HL-60 (cell line): ENCODE measurements around the gene SIRPB1.

ENCODE experiments used
- DNase-seq, 2 experiments: peaks; one replicate each; pipeline ENCODE4 v3.0.0-alpha.2; 2010 to 2020; ENCODE audit warnings: low read depth in 1 of 2, low spot score in 1 of 2
- H3K27ac ChIP-seq: fragments of 250-450 bp; sonication (Bioruptor Pico); replicated peaks from 2 replicates; pipeline ENCODE4 v1.5.1; 2020; ENCODE audit warnings: mild to moderate bottlenecking, moderate library complexity
- H3K27me3 ChIP-seq: fragments of 250-450 bp; sonication (Bioruptor Pico); 2 replicates; pipeline ENCODE4 v1.5.1; 2021; ENCODE audit warnings: mild to moderate bottlenecking, moderate library complexity; ENCODE audit not compliant: insufficient read depth, poor library complexity, severe bottlenecking
- H3K4me3 ChIP-seq: replicated peaks from 2 replicates; pipeline ENCODE4 v1.5.1; 2011; ENCODE audit warnings: mild to moderate bottlenecking, control low read depth, low read length; ENCODE audit not compliant: insufficient read depth
- GABPA ChIP-seq: IDR thresholded peaks from 2 replicates; pipeline ENCODE4 v1.6.1; 2012; ENCODE audit warnings: low read depth
- POLR2AphosphoS5 ChIP-seq: IDR thresholded peaks from 2 replicates; pipeline ENCODE4 v1.6.1; 2012; ENCODE audit warnings: low read depth
- SPI1 ChIP-seq: IDR thresholded peaks from 2 replicates; pipeline ENCODE4 v1.6.1; 2012; ENCODE audit warnings: low read depth, mild to moderate bottlenecking, borderline replicate concordance
- TF ChIP-seq, protein P1 (sequence below): IDR thresholded peaks from 2 replicates; pipeline ENCODE4 v1.6.1; 2012; ENCODE audit warnings: low read depth; ENCODE audit not compliant: insufficient replicate concordance
- TF ChIP-seq, protein P2 (sequence below): IDR thresholded peaks from one replicate; pipeline ENCODE4 v1.5.1; 2011; ENCODE audit warnings: low read length, control low read depth, inconsistent platforms; ENCODE audit not compliant: insufficient read depth

Gene SIRPB1

DNA sequence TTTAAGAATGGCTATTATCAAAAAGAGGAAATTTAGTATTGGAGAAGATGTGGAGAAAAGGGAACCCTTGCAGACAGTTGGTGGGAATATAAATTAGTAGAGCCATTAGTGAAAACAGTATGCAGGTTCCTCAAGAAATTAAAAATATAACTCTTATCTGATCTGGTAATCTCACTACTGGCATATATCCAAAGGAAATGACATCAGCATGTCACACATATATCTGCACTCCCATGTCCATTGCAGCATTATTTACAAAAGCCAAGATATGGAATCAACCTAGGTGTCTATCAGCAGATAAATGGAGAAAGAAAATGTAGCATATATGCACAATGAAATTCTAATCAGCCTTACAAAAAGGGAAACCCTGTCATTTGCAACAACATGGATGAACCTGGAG is 35.2 kb upstream of the SIRPB1 start:
- no peak overlapping the region for H3K27ac ChIP-seq
- DNase-seq = no peak
- H3K27me3 ChIP-seq = no peaks in the 10 kb centered on the region
- TF ChIP-seq POLR2AphosphoS5 = no peak
- TF ChIP-seq, protein P1, sequence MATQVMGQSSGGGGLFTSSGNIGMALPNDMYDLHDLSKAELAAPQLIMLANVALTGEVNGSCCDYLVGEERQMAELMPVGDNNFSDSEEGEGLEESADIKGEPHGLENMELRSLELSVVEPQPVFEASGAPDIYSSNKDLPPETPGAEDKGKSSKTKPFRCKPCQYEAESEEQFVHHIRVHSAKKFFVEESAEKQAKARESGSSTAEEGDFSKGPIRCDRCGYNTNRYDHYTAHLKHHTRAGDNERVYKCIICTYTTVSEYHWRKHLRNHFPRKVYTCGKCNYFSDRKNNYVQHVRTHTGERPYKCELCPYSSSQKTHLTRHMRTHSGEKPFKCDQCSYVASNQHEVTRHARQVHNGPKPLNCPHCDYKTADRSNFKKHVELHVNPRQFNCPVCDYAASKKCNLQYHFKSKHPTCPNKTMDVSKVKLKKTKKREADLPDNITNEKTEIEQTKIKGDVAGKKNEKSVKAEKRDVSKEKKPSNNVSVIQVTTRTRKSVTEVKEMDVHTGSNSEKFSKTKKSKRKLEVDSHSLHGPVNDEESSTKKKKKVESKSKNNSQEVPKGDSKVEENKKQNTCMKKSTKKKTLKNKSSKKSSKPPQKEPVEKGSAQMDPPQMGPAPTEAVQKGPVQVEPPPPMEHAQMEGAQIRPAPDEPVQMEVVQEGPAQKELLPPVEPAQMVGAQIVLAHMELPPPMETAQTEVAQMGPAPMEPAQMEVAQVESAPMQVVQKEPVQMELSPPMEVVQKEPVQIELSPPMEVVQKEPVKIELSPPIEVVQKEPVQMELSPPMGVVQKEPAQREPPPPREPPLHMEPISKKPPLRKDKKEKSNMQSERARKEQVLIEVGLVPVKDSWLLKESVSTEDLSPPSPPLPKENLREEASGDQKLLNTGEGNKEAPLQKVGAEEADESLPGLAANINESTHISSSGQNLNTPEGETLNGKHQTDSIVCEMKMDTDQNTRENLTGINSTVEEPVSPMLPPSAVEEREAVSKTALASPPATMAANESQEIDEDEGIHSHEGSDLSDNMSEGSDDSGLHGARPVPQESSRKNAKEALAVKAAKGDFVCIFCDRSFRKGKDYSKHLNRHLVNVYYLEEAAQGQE = no peak
- TF ChIP-seq, protein P2, sequence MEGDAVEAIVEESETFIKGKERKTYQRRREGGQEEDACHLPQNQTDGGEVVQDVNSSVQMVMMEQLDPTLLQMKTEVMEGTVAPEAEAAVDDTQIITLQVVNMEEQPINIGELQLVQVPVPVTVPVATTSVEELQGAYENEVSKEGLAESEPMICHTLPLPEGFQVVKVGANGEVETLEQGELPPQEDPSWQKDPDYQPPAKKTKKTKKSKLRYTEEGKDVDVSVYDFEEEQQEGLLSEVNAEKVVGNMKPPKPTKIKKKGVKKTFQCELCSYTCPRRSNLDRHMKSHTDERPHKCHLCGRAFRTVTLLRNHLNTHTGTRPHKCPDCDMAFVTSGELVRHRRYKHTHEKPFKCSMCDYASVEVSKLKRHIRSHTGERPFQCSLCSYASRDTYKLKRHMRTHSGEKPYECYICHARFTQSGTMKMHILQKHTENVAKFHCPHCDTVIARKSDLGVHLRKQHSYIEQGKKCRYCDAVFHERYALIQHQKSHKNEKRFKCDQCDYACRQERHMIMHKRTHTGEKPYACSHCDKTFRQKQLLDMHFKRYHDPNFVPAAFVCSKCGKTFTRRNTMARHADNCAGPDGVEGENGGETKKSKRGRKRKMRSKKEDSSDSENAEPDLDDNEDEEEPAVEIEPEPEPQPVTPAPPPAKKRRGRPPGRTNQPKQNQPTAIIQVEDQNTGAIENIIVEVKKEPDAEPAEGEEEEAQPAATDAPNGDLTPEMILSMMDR = no peak
- no peak for TF ChIP-seq GABPA
- TF ChIP-seq SPI1 = no peak
- H3K4me3 ChIP-seq = no peak overlapping the region

DNA sequence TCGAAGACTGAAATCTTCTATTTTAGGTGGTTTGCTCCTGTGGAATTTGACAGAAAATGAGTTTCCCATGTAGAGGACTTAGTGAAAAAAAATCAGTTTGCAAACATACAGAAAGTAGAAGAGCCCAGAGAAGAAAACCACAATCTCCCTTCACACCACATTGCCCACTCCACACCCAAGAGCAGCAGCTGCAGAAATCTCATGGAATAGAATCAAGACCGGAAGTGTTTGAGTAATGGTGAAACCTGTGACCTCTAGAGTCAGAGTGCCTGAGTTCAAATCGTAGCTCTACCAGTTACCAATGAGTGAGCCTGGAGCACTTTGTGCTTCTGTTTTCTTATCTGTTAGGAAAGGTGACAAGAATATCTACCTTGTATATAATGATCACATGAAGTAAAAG is 33.2 kb upstream of the SIRPB1 start:
- Histone ChIP-seq H3K27me3 (no peaks in the 10 kb centered on the region), H3K4me3 (no peak overlapping the region), H3K27ac (no peak overlapping the region)
- DNase-seq = peak in 1 of 2 experiments; percentile 41
- TF ChIP-seq POLR2AphosphoS5 = no peak
- TF ChIP-seq GABPA = peak; percentile 19; the same call in 1 of the 2 replicates
- TF ChIP-seq, protein P1 = no peak
- TF ChIP-seq, protein P2 = no peak
- TF ChIP-seq SPI1 = no peak

DNA sequence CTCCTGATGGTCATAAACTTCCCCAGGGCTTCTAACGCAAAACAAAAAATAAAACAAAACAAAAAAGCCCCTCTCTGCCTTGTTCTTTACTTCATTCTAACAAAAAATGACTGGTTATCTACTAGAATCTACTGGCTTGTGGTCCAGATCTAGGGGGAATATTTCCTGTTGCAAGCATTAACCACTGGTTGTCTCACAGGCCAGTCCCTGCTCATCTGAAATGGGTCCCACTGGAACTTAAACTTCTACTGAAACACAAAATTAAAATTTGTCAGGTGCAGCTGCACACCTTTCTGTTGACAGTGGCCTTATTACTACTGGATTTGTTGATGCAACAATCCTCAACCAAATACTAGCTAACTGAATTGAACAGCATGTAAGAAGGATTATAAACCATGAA is 32.3 kb upstream of the SIRPB1 start:
- DNase-seq = no peak
- H3K27ac ChIP-seq = no peak overlapping the region
- no peaks in the 10 kb centered on the region for H3K27me3 ChIP-seq
- TF ChIP-seq GABPA (no peak), SPI1 (no peak), POLR2AphosphoS5 (no peak)
- TF ChIP-seq, protein P1 = no peak
- TF ChIP-seq, protein P2 = no peak
- no peak overlapping the region for H3K4me3 ChIP-seq
